ENCODE results near the gene CBFB.

GRCh38 chr16:67114793-67115192 lies 85.8 kb downstream of the CBFB start:
- no peak for TF ChIP-seq POLR2A (IDR thresholded peaks at IDR 0.05)
- TF ChIP-seq, protein P1, sequence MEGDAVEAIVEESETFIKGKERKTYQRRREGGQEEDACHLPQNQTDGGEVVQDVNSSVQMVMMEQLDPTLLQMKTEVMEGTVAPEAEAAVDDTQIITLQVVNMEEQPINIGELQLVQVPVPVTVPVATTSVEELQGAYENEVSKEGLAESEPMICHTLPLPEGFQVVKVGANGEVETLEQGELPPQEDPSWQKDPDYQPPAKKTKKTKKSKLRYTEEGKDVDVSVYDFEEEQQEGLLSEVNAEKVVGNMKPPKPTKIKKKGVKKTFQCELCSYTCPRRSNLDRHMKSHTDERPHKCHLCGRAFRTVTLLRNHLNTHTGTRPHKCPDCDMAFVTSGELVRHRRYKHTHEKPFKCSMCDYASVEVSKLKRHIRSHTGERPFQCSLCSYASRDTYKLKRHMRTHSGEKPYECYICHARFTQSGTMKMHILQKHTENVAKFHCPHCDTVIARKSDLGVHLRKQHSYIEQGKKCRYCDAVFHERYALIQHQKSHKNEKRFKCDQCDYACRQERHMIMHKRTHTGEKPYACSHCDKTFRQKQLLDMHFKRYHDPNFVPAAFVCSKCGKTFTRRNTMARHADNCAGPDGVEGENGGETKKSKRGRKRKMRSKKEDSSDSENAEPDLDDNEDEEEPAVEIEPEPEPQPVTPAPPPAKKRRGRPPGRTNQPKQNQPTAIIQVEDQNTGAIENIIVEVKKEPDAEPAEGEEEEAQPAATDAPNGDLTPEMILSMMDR (IDR thresholded peaks at IDR 0.05) = no peak
